H1 (cell line): Measurements from ENCODE around the gene SRSF1. TPM values are rescaled to one million over a fixed set of nuclear protein-coding genes. Genes with fewer than 3 reads are reported as not detected.

ENCODE experiments used
- CTCF ChIA-PET: fragments of 300-600 bp; sonication (Branson Sonifier 250); formaldehyde crosslinking; loops from one replicate; lab custom pipeline; 2021; ENCODE audit not compliant: partially characterized antibody; lab: Charles Lee
- POLR2A ChIA-PET: fragments of 300-600 bp; sonication (Branson Sonifier 250); formaldehyde crosslinking; loops from one replicate; lab custom pipeline; 2021; ENCODE audit warnings: inconsistent platforms; ENCODE audit not compliant: partially characterized antibody; lab: Charles Lee
- DNase-seq, 2 experiments: peaks; one replicate each; pipeline versions ENCODE4 v3.0.0 to v3.0.0-alpha.2; 2010 to 2022; ENCODE audit warnings: low spot score in 2 of 2, low read depth in 1 of 2, mixed read lengths in 1 of 2
- FAIRE-seq: peaks from 2 replicates; lab custom pipeline; 2011; peaks lifted over from hg19 to GRCh38; lab: Jason Lieb, UNC
- H2AFZ ChIP-seq: 2 replicates; pipeline ENCODE4 v1.8.1; 2012; ENCODE audit warnings: low read length, inconsistent platforms
- H2AK5ac ChIP-seq: 2 replicates; pipeline ENCODE4 v1.6.1; 2013; ENCODE audit warnings: low read depth, low read length
- H2BK120ac ChIP-seq: replicated peaks from 2 replicates; pipeline ENCODE3; 2013; ENCODE audit warnings: low read depth, low read length, inconsistent platforms
- H2BK12ac ChIP-seq: 2 replicates; pipeline ENCODE4 v1.6.1; 2013; ENCODE audit warnings: low read depth, low read length
- H2BK15ac ChIP-seq: 2 replicates; pipeline ENCODE4 v1.6.1; 2013; ENCODE audit warnings: low read length
- H2BK20ac ChIP-seq: 2 replicates; pipeline ENCODE4 v1.6.1; 2013; ENCODE audit warnings: low read length
- H2BK5ac ChIP-seq: 2 replicates; pipeline ENCODE4 v1.6.1; 2013; ENCODE audit warnings: low read depth, low read length
- H3K14ac ChIP-seq: 2 replicates; pipeline ENCODE4 v1.6.1; 2013; ENCODE audit warnings: inconsistent platforms; ENCODE audit not compliant: insufficient read length
- H3K18ac ChIP-seq: 2 replicates; pipeline ENCODE4 v1.6.1; 2013; ENCODE audit warnings: low read length; ENCODE audit errors: extremely low read depth
- H3K23ac ChIP-seq: 2 replicates; pipeline ENCODE4 v1.6.1; 2013; ENCODE audit warnings: inconsistent platforms; ENCODE audit not compliant: insufficient read length
- H3K23me2 ChIP-seq: 2 replicates; pipeline ENCODE4 v1.6.1; 2013; ENCODE audit warnings: low read depth, low read length
- H3K27ac ChIP-seq: 2 replicates; pipeline ENCODE4 v1.6.1; 2011; ENCODE audit warnings: low read depth, low read length, inconsistent platforms
- H3K27me3 ChIP-seq, 4 experiments: replicated peaks in 1 of 4; 1 replicate in 1 of 4; 2 replicates in 3 of 4; pipeline versions ENCODE4 v1.6.1 to v1.8.1; 2011 to 2013; ENCODE audit warnings: low read length in 3 of 4, mild to moderate bottlenecking in 3 of 4, inconsistent platforms in 2 of 4, mixed read lengths in 2 of 4, moderate library complexity in 1 of 4; ENCODE audit not compliant: control insufficient read depth in 3 of 4, insufficient read depth in 3 of 4; ENCODE audit errors: extremely low read depth in 1 of 4
- H3K36me3 ChIP-seq, 4 experiments: 2 replicates each; pipeline versions ENCODE4 v1.6.1 to v1.8.1; 2011 to 2013; ENCODE audit warnings: mild to moderate bottlenecking in 4 of 4, low read length in 3 of 4, moderate library complexity in 2 of 4, control low read depth in 1 of 4, inconsistent platforms in 1 of 4; ENCODE audit not compliant: insufficient read depth in 4 of 4, control insufficient read depth in 2 of 4
- H3K4ac ChIP-seq: replicated peaks from 2 replicates; pipeline ENCODE3; 2013; ENCODE audit warnings: low read length, low read depth, mixed read lengths, inconsistent platforms; ENCODE audit not compliant: insufficient read length
- H3K4me1 ChIP-seq, 4 experiments: replicated peaks in 1 of 4; 1 replicate in 1 of 4; 2 replicates in 3 of 4; pipeline versions ENCODE4 v1.6.1 to v1.8.1; 2011 to 2013; ENCODE audit warnings: low read length in 3 of 4, inconsistent platforms in 2 of 4, mixed read lengths in 1 of 4; ENCODE audit not compliant: insufficient read depth in 4 of 4, control insufficient read depth in 3 of 4
- H3K4me2 ChIP-seq, 2 experiments: 2 replicates each; pipeline versions ENCODE4 v1.6.1 to v1.8.1; 2011 to 2013; ENCODE audit warnings: low read depth in 2 of 2, low read length in 2 of 2, control low read depth in 1 of 2, inconsistent platforms in 1 of 2, mild to moderate bottlenecking in 1 of 2; ENCODE audit not compliant: insufficient read depth in 1 of 2
- H3K4me3 ChIP-seq, 4 experiments: fragments of 200-600, 300-600 bp in 1 of 4; sonication (generic), shearing (Covaris generic), sonication (Bioruptor Twin) in 1 of 4; 2 replicates each; pipeline versions ENCODE4 v1.5.1 to v1.8.1; 2011 to 2016; ENCODE audit warnings: low read length in 4 of 4, low read depth in 3 of 4, control low read depth in 2 of 4, inconsistent platforms in 2 of 4, mild to moderate bottlenecking in 2 of 4, mixed read lengths in 1 of 4, moderate library complexity in 1 of 4; ENCODE audit not compliant: insufficient read depth in 2 of 4; ENCODE audit errors: extremely low read depth in 1 of 4
- H3K56ac ChIP-seq: replicated peaks from 2 replicates; pipeline ENCODE3; 2013; ENCODE audit warnings: low read depth, mild to moderate bottlenecking, mixed read lengths, low read length, inconsistent platforms; ENCODE audit not compliant: insufficient read length
- H3K79me1 ChIP-seq: 2 replicates; pipeline ENCODE4 v1.6.1; 2013; ENCODE audit warnings: low read depth, low read length, control low read depth
- H3K79me2 ChIP-seq, 2 experiments: 2 replicates each; pipeline versions ENCODE4 v1.6.1 to v1.8.1; 2012 to 2013; ENCODE audit warnings: low read length in 2 of 2, mild to moderate bottlenecking in 2 of 2, inconsistent platforms in 1 of 2; ENCODE audit not compliant: insufficient read depth in 2 of 2, control insufficient read depth in 1 of 2
- H3K9ac ChIP-seq, 4 experiments: replicated peaks in 1 of 4; 1 replicate in 1 of 4; 2 replicates in 3 of 4; pipeline versions ENCODE4 v1.6.1 to v1.8.1; 2011 to 2013; ENCODE audit warnings: low read depth in 3 of 4, low read length in 3 of 4, control low read depth in 2 of 4, mild to moderate bottlenecking in 2 of 4, moderate library complexity in 2 of 4, inconsistent platforms in 1 of 4; ENCODE audit errors: extremely low read depth in 1 of 4
- H3K9me3 ChIP-seq, 2 experiments: 2 replicates each; pipeline versions ENCODE4 v1.6.1 to v1.8.1; 2012 to 2013; ENCODE audit warnings: mild to moderate bottlenecking in 2 of 2, moderate library complexity in 2 of 2, control low read depth in 1 of 2, inconsistent platforms in 1 of 2, low read depth in 1 of 2, low read length in 1 of 2, mixed read lengths in 1 of 2; ENCODE audit not compliant: insufficient read depth in 2 of 2
- H4K20me1 ChIP-seq, 2 experiments: replicated peaks in 1 of 2; 2 replicates each; pipeline versions ENCODE3 to v1.8.1; 2011 to 2013; ENCODE audit warnings: inconsistent platforms in 2 of 2, low read length in 2 of 2, mild to moderate bottlenecking in 1 of 2; ENCODE audit not compliant: insufficient read depth in 2 of 2, control insufficient read depth in 1 of 2
- H4K5ac ChIP-seq: 2 replicates; pipeline ENCODE4 v1.6.1; 2013; ENCODE audit warnings: low read length, low read depth, mixed read lengths, inconsistent platforms; ENCODE audit not compliant: insufficient read length
- H4K8ac ChIP-seq: 2 replicates; pipeline ENCODE4 v1.8.0; 2013; ENCODE audit warnings: mild to moderate bottlenecking, moderate library complexity, low read length, inconsistent platforms; ENCODE audit not compliant: insufficient read depth; ENCODE audit errors: extremely low read depth
- H4K91ac ChIP-seq: replicated peaks from 2 replicates; pipeline ENCODE3; 2013; ENCODE audit warnings: low read length, mixed read lengths, inconsistent platforms; ENCODE audit not compliant: insufficient read length
- CREB1 ChIP-seq: IDR thresholded peaks from 2 replicates; pipeline ENCODE4 v1.6.1; 2012; ENCODE audit warnings: inconsistent platforms
- CTBP2 ChIP-seq: IDR thresholded peaks from 2 replicates; pipeline ENCODE4 v1.7.0; 2011; ENCODE audit warnings: borderline replicate concordance, mild to moderate bottlenecking, moderate library complexity, mixed read lengths, low read length; ENCODE audit not compliant: insufficient read depth, insufficient read length
- GTF2F1 ChIP-seq: IDR thresholded peaks from 2 replicates; pipeline ENCODE4 v1.6.1; 2012; ENCODE audit warnings: low read depth, low read length, improper control_type of control experiment, borderline replicate concordance
- RNF2 ChIP-seq: fragments of 200-900, 300-1000 bp; sonication (generic); IDR thresholded peaks from 2 replicates; pipeline ENCODE4 v1.7.1; 2016; ENCODE audit warnings: borderline replicate concordance, low read depth, mild to moderate bottlenecking, antibody characterized with exemption, low read length; ENCODE audit not compliant: poor library complexity, severe bottlenecking; ENCODE audit errors: missing control alignments
- ZNF274 ChIP-seq: IDR thresholded peaks from 2 replicates; pipeline ENCODE4 v1.7.0; 2012; ENCODE audit warnings: low read length, borderline replicate concordance; ENCODE audit errors: extremely low read depth
- WGBS, 2 experiments: shearing (Covaris generic) in 1 of 2; methylation state at CpG; one replicate each; pipeline versions ENCODE4 v1.1.6 to v1.1.7; 2013 to 2015; ENCODE audit warnings: low lambda C conversion rate in 2 of 2, mixed read lengths in 2 of 2, inconsistent platforms in 1 of 2, low coverage in 1 of 2, missing lambda C conversion rate in 1 of 2; ENCODE audit not compliant: insufficient replicate concordance in 2 of 2, insufficient coverage in 1 of 2, insufficient read length in 1 of 2; ENCODE audit errors: extremely low coverage in 1 of 2, missing lambda C conversion rate in 1 of 2; 5-methylcytosine and 5-hydroxymethylcytosine counted together
- polyA plus RNA-seq, 7 experiments: library from polyadenylated mRNA; depleted of rRNA in 3 of 7; stranded (reverse) in 5 of 7; unstranded in 2 of 7; fragments of >200 nt in 5 of 7; fragments of 200-250 nt in 2 of 7; gene quantifications; 1 replicate in 5 of 7; 2 replicates in 1 of 7; 4 replicates in 1 of 7; pipeline versions ENCODE4 v1.2.1 to v1.2.3, GENCODE V29; 2011 to 2013; ENCODE audit warnings: missing spikeins in 2 of 7, mixed read lengths in 2 of 7
- total RNA-seq: library from RNA; stranded (reverse); fragmentation: NEBNext Ultra II Directional; extraction: Animal tissue kit (Norgen Biotek cat#: 25700); gene quantifications from 2 replicates; pipeline ENCODE4 v1.2.1, GENCODE V29; 2021
- TF ChIP-seq, protein P1 (sequence below): IDR thresholded peaks from 2 replicates; pipeline ENCODE4 v1.6.1; 2012; ENCODE audit warnings: inconsistent platforms

The SRSF1 gene
- total and polyA plus RNA-seq, 2 of the 8 experiments (the other 6 are each of a cell fraction or from before 2014, with no cell fraction given), result 149 to 429 TPM

DNA sequence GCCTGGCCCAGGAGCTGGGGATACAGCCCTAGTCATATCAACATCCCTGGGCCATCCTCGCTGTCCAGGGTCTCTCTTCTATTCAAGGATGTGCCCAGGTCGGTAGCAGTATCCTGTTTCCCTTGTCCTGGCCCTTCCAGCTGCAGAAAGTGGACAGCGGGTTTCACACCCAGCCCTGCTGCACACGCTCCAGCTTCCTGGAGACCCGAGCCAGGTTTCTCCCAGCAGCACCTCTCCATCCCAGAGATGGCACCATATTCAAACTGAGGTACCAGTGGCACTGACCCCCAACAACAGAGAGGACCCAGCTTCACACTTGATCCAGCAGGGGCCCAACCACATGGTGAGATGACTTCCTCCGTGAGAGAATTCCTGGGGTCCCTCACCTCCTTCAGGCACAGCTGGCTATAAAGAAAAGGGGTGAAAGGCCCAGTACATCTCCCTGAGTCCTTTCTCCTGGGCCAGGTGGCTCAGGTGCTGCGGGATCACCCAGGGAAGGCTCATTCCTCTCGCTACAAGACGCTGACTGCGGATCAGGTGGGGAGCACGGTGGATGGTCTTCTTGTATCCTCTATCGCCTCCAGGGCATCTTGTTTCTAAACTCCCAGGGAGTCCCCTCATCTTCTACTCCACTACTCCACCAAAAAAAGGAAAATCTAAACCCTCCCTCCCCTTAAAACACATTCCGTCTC, 53.2 kb downstream of the SRSF1 start:
- no peak overlapping the region for H3K23ac ChIP-seq
- 0 out of 2 replicates have a peak overlapping the region, but pooled peaks have one; percentile 23 for H2BK20ac ChIP-seq
- DNase-seq (no peak), FAIRE-seq (no peak)
- H3K9me3 ChIP-seq, result no peaks in the 10 kb centered on the region
- H2BK15ac ChIP-seq, result peak overlapping the region; percentile 98; the same call in 1 of the 2 replicates
- H2AFZ ChIP-seq, result no peak overlapping the region
- peak overlapping the region; percentile 69 to 80 for H3K4me2 ChIP-seq
- no peaks in the 10 kb centered on the region for H4K20me1 ChIP-seq
- H3K23me2 ChIP-seq, result peaks cover 8% of the 10 kb centered on the region; the same call in 1 of the 2 replicates
- H2BK5ac ChIP-seq, result peak overlapping the region; percentile 78; the same call in 1 of the 2 replicates
- peak overlapping the region; percentile 25 for H3K4ac ChIP-seq
- H4K8ac ChIP-seq, result no peak overlapping the region
- no peak overlapping the region for H3K56ac ChIP-seq
- peak overlapping the region; percentile 82 for H2AK5ac ChIP-seq
- ChIA-PET CTCF (interaction anchor here (0.8 to 13.5 kb wide), 23 partner anchors 10 to 95 kb away, joined by 3 to 162 read pairs (median 9); no protein-coding TSS in a partner anchor), POLR2A (interaction anchor here (0.8 to 3.6 kb wide), 16 partner anchors 12 to 92 kb away, joined by 3 to 18 read pairs (median 6); partner anchors contain the start of gene SRSF1)
- TF ChIP-seq, protein P1, sequence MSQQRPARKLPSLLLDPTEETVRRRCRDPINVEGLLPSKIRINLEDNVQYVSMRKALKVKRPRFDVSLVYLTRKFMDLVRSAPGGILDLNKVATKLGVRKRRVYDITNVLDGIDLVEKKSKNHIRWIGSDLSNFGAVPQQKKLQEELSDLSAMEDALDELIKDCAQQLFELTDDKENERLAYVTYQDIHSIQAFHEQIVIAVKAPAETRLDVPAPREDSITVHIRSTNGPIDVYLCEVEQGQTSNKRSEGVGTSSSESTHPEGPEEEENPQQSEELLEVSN, result 0 out of 2 replicates have a peak, but pooled peaks have one; percentile 6
- TF ChIP-seq GTF2F1, result no peak
- TF ChIP-seq CREB1, result no peak
- TF ChIP-seq RNF2, result no peak
- TF ChIP-seq CTBP2, result no peak
- no peak for TF ChIP-seq ZNF274
- no peaks in the 10 kb centered on the region for H3K79me2 ChIP-seq
- peak overlapping the region; percentile 31 for H2BK120ac ChIP-seq
- H3K27me3 ChIP-seq, result peaks cover 0 to 30% (median 20%) of the 10 kb centered on the region in 4 experiments; a peak in 6 of 7 replicates
- peak overlapping the region; percentile 90; the same call in 1 of the 2 replicates for H2BK12ac ChIP-seq
- no peaks in the 10 kb centered on the region for H3K36me3 ChIP-seq
- H3K27ac ChIP-seq, result no peak overlapping the region
- H3K79me1 ChIP-seq, result no peaks in the 10 kb centered on the region
- peak overlapping the region; percentile 32 to 86 (median 44); a peak in 6 of 8 replicates for H3K4me3 ChIP-seq
- peak overlapping the region; percentile 66 for H4K91ac ChIP-seq
- peak overlapping the region; percentile 68 for H3K18ac ChIP-seq
- H3K9ac ChIP-seq, result no peak overlapping the region
- no peak overlapping the region for H4K5ac ChIP-seq
- WGBS, 2 experiments, result 51% methylated on average over 13 of the region's 13 CpGs; no CpG with 5 or more reads in 1 of the 2 experiments
- H3K4me1 ChIP-seq, result peaks cover 12 to 23% (median 14%) of the 10 kb centered on the region in 4 experiments
- H3K14ac ChIP-seq, result no peak overlapping the region
